GM20000 (cell line): ENCODE measurements around the gene GFOD2.

Experiments
- DNase-seq: peaks from one replicate; pipeline ENCODE4 v3.0.0; 2012; ENCODE audit warnings: low spot score
- CTCF ChIP-seq: IDR thresholded peaks from 2 replicates; pipeline ENCODE4 v1.5.1; 2012; ENCODE audit warnings: mild to moderate bottlenecking, control low read depth; ENCODE audit errors: extremely low read depth, missing control alignments

The GFOD2 gene

GRCh38 chr16:67713647-67714273 lies 5.4 kb downstream of the GFOD2 start:
- DNase-seq = no peak
- no peak for TF ChIP-seq CTCF

GRCh38 chr16:67710607-67711006 lies 8.5 kb downstream of the GFOD2 start:
- no peak for DNase-seq
- TF ChIP-seq CTCF = no peak

GRCh38 chr16:67709050-67709449 lies 10.1 kb downstream of the GFOD2 start:
- TF ChIP-seq CTCF = no peak

GRCh38 chr16:67708368-67708771 lies 10.7 kb downstream of the GFOD2 start:
- no peak for DNase-seq
- no peak for TF ChIP-seq CTCF

More at GRCh38 chr16:67709050-67709449, 10.1 kb downstream of the GFOD2 start:
- no peak for DNase-seq

- DNase-seq = no peak
- TF ChIP-seq CTCF = no peak
These were observed 11.3 kb downstream of the GFOD2 start for GRCh38 chr16:67707790-67708189.

GRCh38 chr16:67707210-67707609 lies 11.9 kb downstream of the GFOD2 start:
- no peak for DNase-seq
- no peak for TF ChIP-seq CTCF

GRCh38 chr16:67704110-67704509 lies 15.0 kb downstream of the GFOD2 start:
- no peak for DNase-seq
- TF ChIP-seq CTCF = no peak
